ENCODE results near the gene UPF3B. TPM values are rescaled to one million over a fixed set of nuclear protein-coding genes. Genes with fewer than 3 reads are reported as not detected.

The UPF3B gene
- total and polyA plus RNA-seq, 9 of the 15 experiments (the other 6 are each of a cell fraction or from before 2014, with no cell fraction given), result 17.6 to 57.0 (median 32.3) TPM

DNA sequence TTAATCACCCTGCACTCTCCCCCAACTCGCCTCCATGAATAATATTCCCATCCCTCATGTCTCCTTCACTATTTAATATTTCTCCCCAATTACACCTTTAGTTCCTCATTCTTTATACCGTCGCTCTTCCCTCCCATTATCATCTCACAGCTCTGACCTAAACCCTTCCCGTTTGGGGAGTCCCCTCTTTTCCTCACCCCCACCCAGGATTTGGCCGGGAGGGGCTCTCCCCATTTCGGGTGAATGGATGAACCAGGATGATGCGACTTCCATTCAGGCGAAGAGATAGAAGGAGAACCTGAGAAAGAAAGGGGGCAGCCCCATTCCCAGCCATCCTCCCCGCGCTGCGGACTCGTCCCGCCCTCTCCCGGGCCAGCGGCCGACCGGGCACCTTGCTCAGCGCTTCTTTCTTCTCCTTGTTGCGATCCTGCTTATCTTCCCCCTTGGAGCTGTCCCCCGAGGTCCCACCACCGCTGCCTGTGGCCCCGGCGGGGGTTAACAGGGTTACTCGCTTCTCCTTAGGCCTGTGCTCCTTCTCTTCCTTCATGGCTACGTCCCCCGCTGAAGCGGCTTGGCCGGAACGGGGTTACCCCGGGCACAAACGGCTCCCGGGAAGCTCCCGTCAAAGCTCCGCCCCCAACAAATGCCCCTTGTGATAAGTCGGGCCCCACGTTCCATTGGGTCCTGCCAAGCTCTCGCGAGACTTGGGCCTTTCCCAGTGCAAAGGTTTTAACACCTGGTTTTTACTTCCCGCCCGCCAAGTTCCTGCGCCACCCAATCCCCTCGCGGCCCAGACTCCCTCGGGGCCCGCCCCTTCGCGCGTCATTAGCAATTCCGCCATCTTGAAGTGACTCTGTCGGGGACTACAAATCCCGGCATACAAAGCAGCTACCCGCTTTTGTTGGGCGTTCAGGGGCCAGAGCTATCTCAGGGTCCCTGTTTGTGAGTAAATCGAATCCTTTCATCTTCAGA, at the start of gene UPF3B (continued):
- TF ChIP-seq ZFX (CRISPR knock-in tag; IDR thresholded peaks at IDR 0.05) (peak; percentile 68; the same call in 1 of the 2 replicates), RFX1 (IDR thresholded peaks at IDR 0.05) (peak; percentile 29; the same call in 1 of the 2 replicates), BCL6 (CRISPR knock-in tag; IDR thresholded peaks at IDR 0.05) (no peak), SRSF7 (optimal IDR thresholded peaks at IDR 0.05; ENCODE audit: low read depth, low read length) (no peak), E2F5 (CRISPR knock-in tag; IDR thresholded peaks at IDR 0.05) (no peak), HNRNPUL1 (IDR thresholded peaks at IDR 0.05; ENCODE audit: low read length) (no peak), C11orf30 (IDR thresholded peaks at IDR 0.05; ENCODE audit: low read depth) (peak; percentile 41), NR3C1 (CRISPR knock-in tag; IDR thresholded peaks at IDR 0.05) (no peak), ZNF121 (CRISPR knock-in tag; conservative IDR thresholded peaks at IDR 0.05) (no peak), SOX6 (IDR thresholded peaks at IDR 0.05) (peak; percentile 20; the same call in 1 of the 2 replicates), CAMTA2 (CRISPR knock-in tag; conservative IDR thresholded peaks at IDR 0.05) (no peak), ZNF655 (CRISPR knock-in tag; IDR thresholded peaks at IDR 0.05) (no peak), GTF2A2 (tag; IDR thresholded peaks at IDR 0.05) (no peak), PPARD (CRISPR knock-in tag; IDR thresholded peaks at IDR 0.05) (no peak), ZNF277 (CRISPR knock-in tag; IDR thresholded peaks at IDR 0.05; ENCODE audit: borderline replicate concordance) (no peak), ZNF431 (CRISPR knock-in tag; IDR thresholded peaks at IDR 0.05) (no peak), RAD51 (IDR thresholded peaks at IDR 0.05; ENCODE audit: borderline replicate concordance, low read depth) (no peak), POLR2A (conservative IDR thresholded peaks at IDR 0.05) (peak; percentile 89), CC2D1A (IDR thresholded peaks at IDR 0.05) (no peak; the same call in 1 of the 2 replicates), PHF8 (IDR thresholded peaks at IDR 0.05; ENCODE audit: borderline replicate concordance, low read length) (peak; percentile 91; the same call in 1 of the 2 replicates), SRSF3 (IDR thresholded peaks at IDR 0.05; ENCODE audit: insufficient read depth, low read length) (no peak)
- TF ChIP-seq, protein P1, sequence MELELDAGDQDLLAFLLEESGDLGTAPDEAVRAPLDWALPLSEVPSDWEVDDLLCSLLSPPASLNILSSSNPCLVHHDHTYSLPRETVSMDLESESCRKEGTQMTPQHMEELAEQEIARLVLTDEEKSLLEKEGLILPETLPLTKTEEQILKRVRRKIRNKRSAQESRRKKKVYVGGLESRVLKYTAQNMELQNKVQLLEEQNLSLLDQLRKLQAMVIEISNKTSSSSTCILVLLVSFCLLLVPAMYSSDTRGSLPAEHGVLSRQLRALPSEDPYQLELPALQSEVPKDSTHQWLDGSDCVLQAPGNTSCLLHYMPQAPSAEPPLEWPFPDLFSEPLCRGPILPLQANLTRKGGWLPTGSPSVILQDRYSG (tag; conservative IDR thresholded peaks at IDR 0.05; ENCODE audit: low read depth), result no peak
